Body of pancreas (tissue), 4 donors: ENCODE measurements around the gene INPP5D. TPM values are rescaled to one million over a fixed set of nuclear protein-coding genes. Genes with fewer than 3 reads are reported as not detected.

Source experiments
- ATAC-seq: fragments of 150-250 bp; one replicate; pipeline ENCODE4 v1.9.1; 2016
- DNase-seq, 4 donors: peaks; one replicate each; pipeline ENCODE4 v3.0.0-alpha.2; 2019
- H3K27ac ChIP-seq, 4 donors: fragments of 200-600 bp; sonication (generic); 1 replicate in 3 of 4; 2 replicates in 1 of 4; pipeline versions ENCODE4 v1.5.1 to v1.6.1; 2016 to 2019; ENCODE audit warnings: mild to moderate bottlenecking in 1 of 4, mixed read lengths in 1 of 4, moderate library complexity in 1 of 4
- H3K27me3 ChIP-seq, 2 donors: fragments of 200-600 bp; sonication (generic); one replicate each; pipeline ENCODE4 v1.6.0; 2016; ENCODE audit warnings: mild to moderate bottlenecking in 1 of 2
- H3K36me3 ChIP-seq, 2 donors: fragments of 200-600 bp; sonication (generic); replicated peaks in 1 of 2; 2 replicates each; pipeline ENCODE4 v1.5.1; 2016; ENCODE audit warnings: low read depth in 2 of 2; ENCODE audit not compliant: insufficient read depth in 1 of 2
- H3K4me1 ChIP-seq: fragments of 200-600 bp; sonication (generic); one replicate; pipeline ENCODE4 v1.6.0; 2016
- H3K4me3 ChIP-seq, 2 donors: fragments of 200-600 bp; sonication (generic); 1 replicate in 1 of 2; 2 replicates in 1 of 2; pipeline ENCODE4 v1.5.1; 2016 to 2019
- H3K9me3 ChIP-seq, 3 donors: fragments of 200-600 bp; sonication (generic); 1 replicate in 2 of 3; 2 replicates in 1 of 3; pipeline ENCODE4 v1.5.1; 2016
- CTCF ChIP-seq, 7 experiments: fragments of 450-650 bp in 4 of 7; fragments of 200-600 bp in 3 of 7; sonication (generic) in 3 of 7; IDR thresholded peaks; one replicate each; pipeline ENCODE4 v1.5.1; 2016 to 2019; ENCODE audit warnings: antibody characterized with exemption in 7 of 7
- POLR2A ChIP-seq, 3 donors: fragments of 450-650 bp; IDR thresholded peaks; one replicate each; pipeline ENCODE4 v1.6.1; 2016; ENCODE audit warnings: antibody characterized with exemption in 3 of 3, mild to moderate bottlenecking in 2 of 3
- WGBS, 2 donors: methylation state at CpG; one replicate each; pipeline ENCODE4 v1.1.5; 2017; 5-methylcytosine and 5-hydroxymethylcytosine counted together
- intact Hi-C: fragments of 100-400 bp; cut with DNase I; formaldehyde crosslinking; loops from one replicate; pipeline ENCODE4 v1.15.1; 2023
- total RNA-seq, 2 donors: library from RNA; depleted of rRNA; stranded (reverse); fragments of >200 nt; gene quantifications; one replicate each; pipeline ENCODE4 v1.1.0, GENCODE V29; 2016

Gene INPP5D
- total RNA-seq, 2 donors from 2014 or later: 0.99 to 8.8 TPM

DNA sequence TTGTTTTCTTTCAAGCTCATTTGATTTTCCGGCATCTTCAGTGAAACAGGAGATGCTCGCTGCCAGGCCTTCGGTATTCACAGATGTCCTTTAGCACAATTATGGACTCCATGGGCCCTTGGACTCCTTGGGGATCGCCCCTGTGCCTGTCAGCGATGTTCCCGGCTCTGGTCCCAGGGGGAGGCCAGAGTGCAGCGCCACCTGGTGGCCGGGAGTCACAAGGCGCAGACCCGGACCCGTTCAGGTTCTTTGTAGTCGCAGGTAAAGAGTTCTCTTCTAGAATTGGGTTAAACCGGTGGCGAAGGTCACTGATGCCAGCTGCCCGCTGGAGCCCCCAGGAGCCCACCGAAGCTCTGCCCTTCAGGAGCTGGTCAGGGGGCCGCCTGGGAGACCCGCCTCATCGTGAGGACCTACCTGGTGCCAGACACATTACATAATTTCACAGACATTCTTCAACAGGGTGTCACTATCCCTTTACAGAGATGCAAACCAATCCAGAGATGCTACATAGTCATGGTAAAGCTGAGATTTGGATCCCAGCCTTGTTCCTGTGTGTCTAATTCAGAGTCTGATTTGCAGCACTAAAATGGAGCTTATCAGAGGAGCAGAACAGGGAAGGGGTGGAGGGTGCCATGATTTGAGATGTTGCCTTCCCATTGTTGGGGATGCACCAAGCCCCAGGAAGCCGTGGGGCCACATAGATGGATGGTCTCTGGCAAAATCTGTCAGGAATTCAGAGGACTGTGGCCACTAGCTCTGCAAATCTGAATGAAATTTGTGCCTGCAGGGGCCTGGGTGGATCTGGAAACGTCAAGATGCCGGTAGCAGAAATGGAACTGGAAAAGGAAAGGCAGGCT, 6.0 kb upstream of the INPP5D start:
- Histone ChIP-seq H3K36me3 (no peaks in the 10 kb centered on the region), H3K9me3 (no peaks in the 10 kb centered on the region), H3K27me3 (no peaks in the 10 kb centered on the region), H3K4me1 (peaks cover 5% of the 10 kb centered on the region), H3K27ac (no peak overlapping the region), H3K4me3 (no peak overlapping the region)
- TF ChIP-seq POLR2A (IDR thresholded peaks at IDR 0.05): no peak
- TF ChIP-seq CTCF (IDR thresholded peaks at IDR 0.05): peak; percentile 71 to 95 (median 78)
- 13 to 24% methylated on average over 19 to 22 of the region's 22 CpGs for WGBS, 2 donors
- DNase-seq: peak; percentile 56 to 73 (median 66)
- intact Hi-C loops: loop anchor here (10.0 kb wide), 1 partner anchor 449 kb away; no protein-coding TSS in a partner anchor
- peak; percentile 56 for ATAC-seq

DNA sequence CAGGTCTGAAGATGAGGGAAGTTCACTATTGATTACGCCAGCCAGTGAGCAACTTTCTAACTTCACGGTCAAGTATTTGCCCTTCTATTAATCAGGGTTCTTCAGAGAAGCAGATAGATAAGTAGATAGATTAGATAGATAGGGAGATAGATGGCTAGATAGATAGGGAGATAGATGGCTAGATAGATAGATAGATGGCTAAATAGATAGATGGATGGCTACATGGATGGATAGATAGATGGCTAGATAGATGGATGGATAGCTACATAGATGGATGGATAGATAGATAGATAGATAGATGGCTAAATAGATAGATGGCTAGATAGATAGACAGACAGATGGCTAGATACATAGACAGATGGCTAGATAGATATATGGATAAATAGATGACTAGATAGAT, 4.8 kb upstream of the INPP5D start:
- 69% methylated on average over 2 of the region's 2 CpGs for WGBS, 2 donors
- ATAC-seq: no peak
- no peaks in the 10 kb centered on the region for H3K27me3 ChIP-seq
- no peaks in the 10 kb centered on the region for H3K9me3 ChIP-seq
- H3K4me1 ChIP-seq: peaks cover 5% of the 10 kb centered on the region
- no peak overlapping the region for H3K27ac ChIP-seq
- intact Hi-C loops: loop anchor here (10.0 kb wide), 1 partner anchor 451 kb away; no protein-coding TSS in a partner anchor
- no peaks in the 10 kb centered on the region for H3K36me3 ChIP-seq
- no peak for DNase-seq
- TF ChIP-seq POLR2A (IDR thresholded peaks at IDR 0.05) (no peak), CTCF (IDR thresholded peaks at IDR 0.05) (no peak)
- H3K4me3 ChIP-seq: no peak overlapping the region

- no peak for DNase-seq
- no peak for ATAC-seq
- Histone ChIP-seq H3K27ac (no peak overlapping the region), H3K4me3 (no peak overlapping the region), H3K4me1 (peaks cover 5% of the 10 kb centered on the region), H3K36me3 (no peaks in the 10 kb centered on the region), H3K9me3 (no peaks in the 10 kb centered on the region), H3K27me3 (no peaks in the 10 kb centered on the region)
- TF ChIP-seq POLR2A (IDR thresholded peaks at IDR 0.05): no peak
- TF ChIP-seq CTCF (IDR thresholded peaks at IDR 0.05): no peak
- intact Hi-C loops: loop anchor here (10.0 kb wide), 1 partner anchor 452 kb away; no protein-coding TSS in a partner anchor
- 58 to 78% methylated on average over 6 of the region's 6 CpGs for WGBS, 2 donors
These were observed 3.1 kb upstream of the INPP5D start for GRCh38 chr2:233056961-233057605.

- TF ChIP-seq POLR2A (IDR thresholded peaks at IDR 0.05): no peak
- no peak for TF ChIP-seq CTCF (IDR thresholded peaks at IDR 0.05)
- DNase-seq (no peak), ATAC-seq (no peak)
- Histone ChIP-seq H3K4me3 (no peak overlapping the region), H3K4me1 (peaks cover 3% of the 10 kb centered on the region), H3K27me3 (no peaks in the 10 kb centered on the region), H3K9me3 (no peaks in the 10 kb centered on the region), H3K36me3 (no peaks in the 10 kb centered on the region), H3K27ac (no peak overlapping the region)
- intact Hi-C loops: loop anchor here (10.0 kb wide), 1 partner anchor 454 kb away; no protein-coding TSS in a partner anchor
- 82 to 87% methylated on average over 12 to 24 of the region's 24 CpGs for WGBS, 2 donors
These were observed 1.2 kb upstream of the INPP5D start for GRCh38 chr2:233058717-233059546.
